Esophagus squamous epithelium (tissue), 4 donors: ENCODE measurements around the gene LDLRAD4.

Source experiments
- CTCF ChIP-seq, 6 experiments: fragments of 450-650 bp in 4 of 6; fragments of 200-600 bp in 2 of 6; sonication (generic) in 2 of 6; IDR thresholded peaks; one replicate each; pipeline ENCODE4 v1.5.1; 2016 to 2019; ENCODE audit warnings: antibody characterized with exemption in 6 of 6, mild to moderate bottlenecking in 4 of 6, moderate library complexity in 4 of 6
- POLR2A ChIP-seq, 4 donors: fragments of 450-650 bp; IDR thresholded peaks; one replicate each; pipeline ENCODE4 v1.6.1; 2017; ENCODE audit warnings: antibody characterized with exemption in 4 of 4, mild to moderate bottlenecking in 4 of 4, moderate library complexity in 3 of 4

GRCh38 chr18:13338318-13338717 lies 119.8 kb downstream of the LDLRAD4 start:
- TF ChIP-seq CTCF (IDR thresholded peaks at IDR 0.05) (no peak), POLR2A (IDR thresholded peaks at IDR 0.05) (no peak)
